Activated CD8-positive, alpha-beta memory T cell treated with anti-CD3 and anti-CD28 coated beads, Interleukin-2, amount 50 U/mL, for 48 hours (primary cell): ENCODE results near the gene LY6G5B.

Source experiments
- DNase-seq: peaks from one replicate; pipeline ENCODE4 v3.0.0-alpha.2; 2020

The LY6G5B gene

GRCh38 chr6:31663961-31664789, 5.6 kb upstream of the LY6G5B start:
- DNase-seq = peak; percentile 63

GRCh38 chr6:31664790-31665500, 4.8 kb upstream of the LY6G5B start, which contains the start of gene GPANK1:
Gene GPANK1, minus strand, starts transcription at chr6:31664997. Its CDS starts 519 bp downstream, at chr6:31664478.
- peak; percentile 92 for DNase-seq

GRCh38 chr6:31665501-31666336, 4.1 kb upstream of the LY6G5B start, which contains the start of gene CSNK2B:
Gene CSNK2B, plus strand, starts transcription at chr6:31666080. Its CDS starts 752 bp downstream, at chr6:31666832.
- peak; percentile 97 for DNase-seq

- DNase-seq = peak; percentile 60
These were observed 3.3 kb upstream of the LY6G5B start for GRCh38 chr6:31666337-31666965.

GRCh38 chr6:31676322-31676903, 6.6 kb downstream of the LY6G5B start:
- no peak for DNase-seq

GRCh38 chr6:31676904-31677303, 7.1 kb downstream of the LY6G5B start:
- DNase-seq = no peak

GRCh38 chr6:31677955-31678354, 8.2 kb downstream of the LY6G5B start:
- DNase-seq = no peak

- DNase-seq = peak; percentile 77
These were observed 10.7 kb downstream of the LY6G5B start, which contains the start of gene LY6G5C for GRCh38 chr6:31680226-31681134. Gene LY6G5C, minus strand, starts transcription at chr6:31681067. Its CDS starts 694 bp downstream, at chr6:31680373.

- DNase-seq = peak; percentile 76
These were observed 11.4 kb downstream of the LY6G5B start for GRCh38 chr6:31681135-31681671.

- DNase-seq = no peak
These were observed 13.8 kb downstream of the LY6G5B start for GRCh38 chr6:31683591-31683990.

GRCh38 chr6:31686483-31686882, 16.7 kb downstream of the LY6G5B start:
- no peak for DNase-seq

- no peak for DNase-seq
These were observed 17.5 kb downstream of the LY6G5B start for GRCh38 chr6:31687321-31687720.

GRCh38 chr6:31687860-31688693, 18.3 kb downstream of the LY6G5B start:
- DNase-seq = no peak

- no peak for DNase-seq
These were observed 19.7 kb downstream of the LY6G5B start for GRCh38 chr6:31689249-31690110.

- DNase-seq = no peak
These were observed 20.7 kb downstream of the LY6G5B start for GRCh38 chr6:31690231-31691077.

- no peak for DNase-seq
These were observed 21.3 kb downstream of the LY6G5B start for GRCh38 chr6:31691078-31691463.

- no peak for DNase-seq
These were observed 21.9 kb downstream of the LY6G5B start for GRCh38 chr6:31691564-31692108.
